ENCODE measurements around the gene SGCG. TPM values are rescaled to one million over a fixed set of nuclear protein-coding genes. Genes with fewer than 3 reads are reported as not detected.
"Not testable (repeated sequence)": the region's sequence is repeated elsewhere in the genome, so short reads cannot be mapped to it uniquely, and the experiment has no call there.

SGCG gene
- total RNA-seq, 2 experiments from 2014 or later = not detected

DNA sequence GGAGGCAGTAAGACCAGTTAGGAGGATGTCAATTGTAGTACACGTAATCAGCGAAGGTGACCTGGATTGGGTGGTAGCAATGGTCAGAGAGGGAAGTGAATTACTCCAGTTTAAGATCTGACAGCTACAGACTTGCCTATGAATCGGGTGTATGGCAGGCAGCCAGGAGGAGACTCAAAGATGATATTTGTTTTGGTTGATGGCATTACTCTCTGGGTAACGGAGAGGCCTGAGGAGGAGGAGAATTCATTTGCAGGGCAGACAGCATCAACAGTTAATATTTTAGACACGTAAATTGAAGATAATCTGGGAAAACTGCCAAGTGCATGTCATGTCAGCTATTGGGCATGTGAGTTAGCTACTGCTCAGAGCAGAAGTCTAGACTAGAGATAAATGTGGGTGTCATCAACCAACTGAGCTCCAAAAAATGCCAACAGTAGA lies 109.2 kb downstream of the SGCG start:
- no peak for DNase-seq
- intact Hi-C loops (cut with DNase I, micrococcal nuclease) = no loop called here
- no peaks in the 10 kb centered on the region for H3K36me3 Mint-ChIP-seq (ENCODE audit: low read depth)
- no peaks in the 10 kb centered on the region for H3K9me3 Mint-ChIP-seq
- no peak overlapping the region for H3K4me3 Mint-ChIP-seq
- TF ChIP-seq CTCF (IDR thresholded peaks at IDR 0.05) = no peak
- ChIA-PET POLR2A (no interaction called here), CTCF (no interaction called here)
- H3K4me3 ChIP-seq (ENCODE audit: low read length) = no peak overlapping the region
- H3K36me3 ChIP-seq (ENCODE audit: insufficient read depth, low read length) = no peaks in the 10 kb centered on the region
- no peaks in the 10 kb centered on the region for H3K27me3 ChIP-seq (ENCODE audit: control insufficient read depth in 1 of 2, insufficient read depth in 2 of 2, low read length in 2 of 2)
- no peaks in the 10 kb centered on the region for H3K4me1 ChIP-seq (ENCODE audit: insufficient read depth, low read length)
- no peak overlapping the region for H3K27ac Mint-ChIP-seq
- peaks cover 10% of the 10 kb centered on the region for H3K27me3 Mint-ChIP-seq
- H3K9me3 ChIP-seq (ENCODE audit: control insufficient read depth in 1 of 2, insufficient read depth in 1 of 2, low read length in 2 of 2) = no peaks in the 10 kb centered on the region
- H3K4me1 Mint-ChIP-seq (ENCODE audit: low read depth) = no peaks in the 10 kb centered on the region
- no peak overlapping the region for H3K27ac ChIP-seq (ENCODE audit: low read depth in 1 of 2, low read length in 2 of 2)
- no peak for ATAC-seq (ENCODE audit: poor library complexity)

DNA sequence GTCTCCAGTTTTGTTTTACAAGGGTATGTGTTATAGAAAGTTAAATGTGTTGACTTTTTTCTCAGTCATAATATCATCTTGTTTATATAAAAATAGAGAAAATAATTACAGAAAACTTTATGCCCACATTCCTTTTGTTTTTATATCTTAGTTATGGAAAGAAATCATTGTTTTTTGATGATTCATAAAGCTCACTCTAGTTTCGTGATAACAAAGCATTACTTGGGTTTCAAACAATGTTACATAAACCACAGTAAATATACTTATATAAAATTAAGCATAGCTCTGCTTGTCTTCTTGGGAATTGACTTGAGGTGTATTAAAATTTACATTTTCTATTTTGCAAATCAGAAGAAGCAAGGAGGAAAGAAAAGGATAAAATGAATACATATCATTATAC lies 111.8 kb downstream of the SGCG start:
- Histone ChIP-seq H3K27me3 (ENCODE audit: control insufficient read depth in 1 of 2, insufficient read depth in 2 of 2, low read length in 2 of 2) (no peaks in the 10 kb centered on the region), H3K4me3 (ENCODE audit: low read length) (no peak overlapping the region), H3K27ac (ENCODE audit: low read depth in 1 of 2, low read length in 2 of 2) (no peak overlapping the region), H3K4me1 (ENCODE audit: insufficient read depth, low read length) (no peaks in the 10 kb centered on the region), H3K36me3 (ENCODE audit: insufficient read depth, low read length) (no peaks in the 10 kb centered on the region), H3K9me3 (ENCODE audit: control insufficient read depth in 1 of 2, insufficient read depth in 1 of 2, low read length in 2 of 2) (no peaks in the 10 kb centered on the region)
- H3K4me1 Mint-ChIP-seq (ENCODE audit: low read depth) = no peaks in the 10 kb centered on the region
- H3K36me3 Mint-ChIP-seq (ENCODE audit: low read depth) = no peaks in the 10 kb centered on the region
- DNase-seq = no peak
- TF ChIP-seq CTCF (IDR thresholded peaks at IDR 0.05) = no peak
- ATAC-seq (ENCODE audit: poor library complexity) = no peak
- no peaks in the 10 kb centered on the region for H3K9me3 Mint-ChIP-seq
- no peak overlapping the region for H3K4me3 Mint-ChIP-seq
- H3K27me3 Mint-ChIP-seq = peaks cover 10% of the 10 kb centered on the region
- intact Hi-C loops (cut with DNase I, micrococcal nuclease) = no loop called here
- ChIA-PET CTCF (no interaction called here), POLR2A (no interaction called here)
- no peak overlapping the region for H3K27ac Mint-ChIP-seq

GRCh38 chr13:23314837-23315236 lies 134.1 kb downstream of the SGCG start:
- CTCF ChIA-PET; ATAC-seq (ENCODE audit: poor library complexity); H3K36me3 Mint-ChIP-seq (ENCODE audit: low read depth); intact Hi-C loops (cut with DNase I, micrococcal nuclease); H3K9me3 Mint-ChIP-seq; H3K4me1 ChIP-seq (ENCODE audit: insufficient read depth, low read length); H3K9me3 ChIP-seq (ENCODE audit: control insufficient read depth in 1 of 2, insufficient read depth in 1 of 2, low read length in 2 of 2); H3K4me3 Mint-ChIP-seq; H3K4me3 ChIP-seq (ENCODE audit: low read length); H3K27ac ChIP-seq (ENCODE audit: low read depth in 1 of 2, low read length in 2 of 2); H3K27ac Mint-ChIP-seq; H3K4me1 Mint-ChIP-seq (ENCODE audit: low read depth); POLR2A ChIA-PET; DNase-seq; H3K36me3 ChIP-seq (ENCODE audit: insufficient read depth, low read length); H3K27me3 ChIP-seq (ENCODE audit: control insufficient read depth in 1 of 2, insufficient read depth in 2 of 2, low read length in 2 of 2): not testable (repeated sequence)
- peaks cover 41% of the 10 kb centered on the region for H3K27me3 Mint-ChIP-seq

- H3K36me3 ChIP-seq (ENCODE audit: insufficient read depth, low read length) = no peaks in the 10 kb centered on the region
- ATAC-seq (ENCODE audit: poor library complexity) (no peak), DNase-seq (no peak)
- H3K4me1 ChIP-seq (ENCODE audit: insufficient read depth, low read length) = peaks cover 7% of the 10 kb centered on the region
- H3K27ac ChIP-seq (ENCODE audit: low read depth in 1 of 2, low read length in 2 of 2) = no peak overlapping the region
- no peaks in the 10 kb centered on the region for H3K27me3 ChIP-seq (ENCODE audit: control insufficient read depth in 1 of 2, insufficient read depth in 2 of 2, low read length in 2 of 2)
- no peaks in the 10 kb centered on the region for H3K36me3 Mint-ChIP-seq (ENCODE audit: low read depth)
- intact Hi-C loops (cut with DNase I, micrococcal nuclease) = no loop called here
- no peak overlapping the region for H3K4me3 ChIP-seq (ENCODE audit: low read length)
- ChIA-PET CTCF (no interaction called here), POLR2A (no interaction called here)
- H3K4me3 Mint-ChIP-seq = no peak overlapping the region
- no peak overlapping the region for H3K27ac Mint-ChIP-seq
- no peaks in the 10 kb centered on the region for H3K9me3 Mint-ChIP-seq
- peaks cover 24% of the 10 kb centered on the region for H3K27me3 Mint-ChIP-seq
- no peak for TF ChIP-seq CTCF (IDR thresholded peaks at IDR 0.05)
- H3K9me3 ChIP-seq (ENCODE audit: control insufficient read depth in 1 of 2, insufficient read depth in 1 of 2, low read length in 2 of 2) = no peaks in the 10 kb centered on the region
- H3K4me1 Mint-ChIP-seq (ENCODE audit: low read depth) = no peaks in the 10 kb centered on the region
These were observed 139.1 kb downstream of the SGCG start for GRCh38 chr13:23319883-23320224.
